Measurements from ENCODE around the gene CIART. TPM values are rescaled to one million over a fixed set of nuclear protein-coding genes. Genes with fewer than 3 reads are reported as not detected.

CIART gene
- total and polyA plus RNA-seq, 7 experiments from 2014 or later, result 0.87 to 2.6 (median 2.0) TPM

- Mint-ChIP-seq H3K4me1 (peaks cover 6 to 23% (median 15%) of the 10 kb centered on the region in 7 donors), H3K4me3 (peak within 1 kb of the TSS in 2 of 10 donors; percentile 59 to 78), H3K27me3 (peaks cover 13 to 57% (median 32%) of the 10 kb centered on the region in 5 donors), H3K27ac (no peak within 1 kb of the TSS), H3K9me3 (peaks cover 0 to 3% (median 0%) of the 10 kb centered on the region in 11 donors), H3K36me3 (no peaks in the 10 kb centered on the region)
- ATAC-seq (no peak), DNase-seq (no peak)
- Histone ChIP-seq H3K36me3 (ENCODE audit: control insufficient read depth in 2 of 3, insufficient read depth in 3 of 3, low read length in 3 of 3) (no peaks in the 10 kb centered on the region), H3K27ac (ENCODE audit: low read depth, low read length) (no peak within 1 kb of the TSS), H3K4me1 (ENCODE audit: control insufficient read depth in 2 of 2, insufficient read depth in 2 of 2, low read length in 2 of 2) (peaks cover 6 to 8% of the 10 kb centered on the region in 2 donors), H3K4me3 (ENCODE audit: low read length) (no peak within 1 kb of the TSS), H3K9me3 (ENCODE audit: control insufficient read depth in 2 of 3, low read length in 3 of 3) (no peaks in the 10 kb centered on the region), H3K27me3 (ENCODE audit: control insufficient read depth in 2 of 2, insufficient read depth in 2 of 2, low read length in 2 of 2) (peaks cover 0 to 10% of the 10 kb centered on the region in 2 donors)
- ChIA-PET POLR2A (interaction anchor here (1.4 to 3.3 kb wide), 2 partner anchors 21 to 105 kb away, joined by 4 to 13 read pairs; partner anchors contain the start of gene RPRD2), CTCF (interaction anchor here (0.6 to 0.8 kb wide), 3 partner anchors 24 to 302 kb away, joined by 3 read pairs; no protein-coding TSS in a partner anchor)
- intact Hi-C loops (cut with micrococcal nuclease), result loop anchor here in 1 of 2 donors (2.0 to 5.0 kb wide), 2 partner anchors 259 to 303 kb away; partner anchors contain the start of gene FALEC
These were observed 24.4 kb upstream of the CIART start, which contains the start of gene CA14 for GRCh38 chr1:150257624-150258585. CA14 (plus strand) TSS chr1:150257774; CDS start chr1:150258129, 355 bp downstream.

- H3K27me3 ChIP-seq (ENCODE audit: control insufficient read depth in 2 of 2, insufficient read depth in 2 of 2, low read length in 2 of 2), result peaks cover 0 to 10% of the 10 kb centered on the region in 2 donors
These were observed 23.1 kb upstream of the CIART start for GRCh38 chr1:150259217-150259616.

GRCh38 chr1:150259758-150260669, 22.3 kb upstream of the CIART start:
- Mint-ChIP-seq H3K9me3 (peaks cover 0 to 3% (median 0%) of the 10 kb centered on the region in 11 donors), H3K4me3 (peak overlapping the region in 1 of 10 donors; percentile 32), H3K27ac (no peak overlapping the region), H3K36me3 (peaks cover 0 to 4% (median 0%) of the 10 kb centered on the region in 5 donors), H3K27me3 (peaks cover 13 to 49% (median 26%) of the 10 kb centered on the region in 5 donors), H3K4me1 (peaks cover 6 to 23% (median 15%) of the 10 kb centered on the region in 7 donors)
- Histone ChIP-seq H3K27me3 (ENCODE audit: control insufficient read depth in 2 of 2, insufficient read depth in 2 of 2, low read length in 2 of 2) (peaks cover 0 to 10% of the 10 kb centered on the region in 2 donors), H3K4me1 (ENCODE audit: control insufficient read depth in 2 of 2, insufficient read depth in 2 of 2, low read length in 2 of 2) (peaks cover 6 to 8% of the 10 kb centered on the region in 2 donors), H3K36me3 (ENCODE audit: control insufficient read depth in 2 of 3, insufficient read depth in 3 of 3, low read length in 3 of 3) (peaks cover 0 to 7% (median 0%) of the 10 kb centered on the region in 3 experiments), H3K4me3 (ENCODE audit: low read length) (no peak overlapping the region), H3K27ac (ENCODE audit: low read depth, low read length) (no peak overlapping the region), H3K9me3 (ENCODE audit: control insufficient read depth in 2 of 3, low read length in 3 of 3) (no peaks in the 10 kb centered on the region)
- intact Hi-C loops (cut with micrococcal nuclease), result loop anchor here in 1 of 2 donors (5.0 kb wide), 1 partner anchor 257 kb away; the partner anchor contains the start of gene FALEC
- POLR2A ChIA-PET, result interaction anchor here (1.1 kb wide), 1 partner anchor 26 kb away, joined by 3 read pairs; no protein-coding TSS in a partner anchor
- CTCF ChIA-PET, result interaction anchor here (1.1 kb wide), 1 partner anchor 21 kb away, joined by 3 read pairs; no protein-coding TSS in a partner anchor
- DNase-seq, result no peak
- no peak for ATAC-seq

More at GRCh38 chr1:150259217-150259616, 23.1 kb upstream of the CIART start:
- H3K4me1 ChIP-seq (ENCODE audit: control insufficient read depth in 2 of 2, insufficient read depth in 2 of 2, low read length in 2 of 2), result peaks cover 6 to 8% of the 10 kb centered on the region in 2 donors
- ATAC-seq (no peak), DNase-seq (no peak)
- no peaks in the 10 kb centered on the region for H3K36me3 Mint-ChIP-seq
- peaks cover 13 to 49% (median 26%) of the 10 kb centered on the region in 5 donors for H3K27me3 Mint-ChIP-seq
- POLR2A ChIA-PET, result interaction anchor here (1.4 kb wide), 1 partner anchor 19 kb away, joined by 4 read pairs; no protein-coding TSS in a partner anchor
- H3K4me3 ChIP-seq (ENCODE audit: low read length), result no peak overlapping the region
- no peak overlapping the region for H3K4me3 Mint-ChIP-seq
- H3K9me3 Mint-ChIP-seq, result peaks cover 0 to 3% (median 0%) of the 10 kb centered on the region in 11 donors
- CTCF ChIA-PET, result no interaction called here
- no peak overlapping the region for H3K27ac ChIP-seq (ENCODE audit: low read depth, low read length)
- H3K36me3 ChIP-seq (ENCODE audit: control insufficient read depth in 2 of 3, insufficient read depth in 3 of 3, low read length in 3 of 3), result no peaks in the 10 kb centered on the region
- H3K9me3 ChIP-seq (ENCODE audit: control insufficient read depth in 2 of 3, low read length in 3 of 3), result no peaks in the 10 kb centered on the region
- H3K27ac Mint-ChIP-seq, result peak overlapping the region in 1 of 9 donors; percentile 3
- H3K4me1 Mint-ChIP-seq, result peaks cover 6 to 23% (median 15%) of the 10 kb centered on the region in 7 donors
- intact Hi-C loops (cut with micrococcal nuclease), result loop anchor here in 1 of 2 donors (5.0 kb wide), 1 partner anchor 258 kb away; the partner anchor contains the start of gene FALEC

- Mint-ChIP-seq H3K4me1 (peaks cover 0 to 11% (median 7%) of the 10 kb centered on the region in 7 donors), H3K4me3 (no peak overlapping the region), H3K9me3 (peaks cover 0 to 3% (median 0%) of the 10 kb centered on the region in 11 donors), H3K27me3 (peaks cover 12 to 43% (median 21%) of the 10 kb centered on the region in 5 donors), H3K36me3 (peaks cover 0 to 12% (median 0%) of the 10 kb centered on the region in 5 donors), H3K27ac (peak overlapping the region in 1 of 9 donors; percentile 48)
- H3K36me3 ChIP-seq (ENCODE audit: control insufficient read depth in 2 of 3, insufficient read depth in 3 of 3, low read length in 3 of 3), result peaks cover 7 to 20% (median 12%) of the 10 kb centered on the region in 3 experiments
- ATAC-seq (no peak), DNase-seq (no peak)
- CTCF ChIA-PET, result interaction anchor here (0.8 to 1.0 kb wide), 2 partner anchors 22 to 299 kb away, joined by 3 read pairs; no protein-coding TSS in a partner anchor
- H3K9me3 ChIP-seq (ENCODE audit: control insufficient read depth in 2 of 3, low read length in 3 of 3), result no peaks in the 10 kb centered on the region
- intact Hi-C loops (cut with micrococcal nuclease), result no loop called here
- POLR2A ChIA-PET, result interaction anchor here (0.6 to 1.6 kb wide), 3 partner anchors 21 to 60 kb away, joined by 3 to 6 read pairs (median 3); partner anchors contain the start of gene PRPF3
- peaks cover 0 to under 1% of the 10 kb centered on the region in 2 donors for H3K4me1 ChIP-seq (ENCODE audit: control insufficient read depth in 2 of 2, insufficient read depth in 2 of 2, low read length in 2 of 2)
- no peak overlapping the region for H3K4me3 ChIP-seq (ENCODE audit: low read length)
- H3K27me3 ChIP-seq (ENCODE audit: control insufficient read depth in 2 of 2, insufficient read depth in 2 of 2, low read length in 2 of 2), result peaks cover 0 to 10% of the 10 kb centered on the region in 2 donors
- no peak overlapping the region for H3K27ac ChIP-seq (ENCODE audit: low read depth, low read length)
These were observed 21.0 kb upstream of the CIART start for GRCh38 chr1:150261367-150261766.

GRCh38 chr1:150262388-150263320, 19.7 kb upstream of the CIART start:
- Mint-ChIP-seq H3K9me3 (peaks cover 0 to 3% (median 0%) of the 10 kb centered on the region in 11 donors), H3K27ac (peak overlapping the region in 7 of 9 donors; percentile 6 to 66 (median 48)), H3K4me3 (no peak overlapping the region), H3K4me1 (peaks cover 7 to 18% (median 11%) of the 10 kb centered on the region in 7 donors), H3K27me3 (peaks cover 1 to 30% (median 10%) of the 10 kb centered on the region in 5 donors), H3K36me3 (peaks cover 0 to 22% (median 0%) of the 10 kb centered on the region in 5 donors)
- intact Hi-C loops (cut with micrococcal nuclease), result no loop called here
- H3K4me1 ChIP-seq (ENCODE audit: control insufficient read depth in 2 of 2, insufficient read depth in 2 of 2, low read length in 2 of 2), result peaks cover 8 to 11% of the 10 kb centered on the region in 2 donors
- ATAC-seq (no peak), DNase-seq (no peak)
- peaks cover 14 to 30% (median 18%) of the 10 kb centered on the region in 3 experiments for H3K36me3 ChIP-seq (ENCODE audit: control insufficient read depth in 2 of 3, insufficient read depth in 3 of 3, low read length in 3 of 3)
- H3K4me3 ChIP-seq (ENCODE audit: low read length), result no peak overlapping the region
- no peaks in the 10 kb centered on the region for H3K9me3 ChIP-seq (ENCODE audit: control insufficient read depth in 2 of 3, low read length in 3 of 3)
- no peak overlapping the region for H3K27ac ChIP-seq (ENCODE audit: low read depth, low read length)
- H3K27me3 ChIP-seq (ENCODE audit: control insufficient read depth in 2 of 2, insufficient read depth in 2 of 2, low read length in 2 of 2), result peaks cover 0 to 4% of the 10 kb centered on the region in 2 donors
- CTCF ChIA-PET, result interaction anchor here (0.5 kb wide), 1 partner anchor 13 kb away, joined by 4 read pairs; no protein-coding TSS in a partner anchor
- POLR2A ChIA-PET, result interaction anchor here (0.5 to 1.6 kb wide), 5 partner anchors 19 to 79 kb away, joined by 3 to 6 read pairs (median 3); no protein-coding TSS in a partner anchor

All from naive thymus-derived CD4-positive, alpha-beta T cell (primary cell).